DOHH2 (cell line): Measurements from ENCODE around the gene CD52.

Experiments
- EZH2phosphoT487 ChIP-seq: fragments of 200-600 bp; sonication (generic); IDR thresholded peaks from 2 replicates; pipeline ENCODE4 v1.6.1; 2017; ENCODE audit warnings: borderline replicate concordance, mild to moderate bottlenecking, antibody characterized with exemption, low read length, moderate library complexity, mixed read lengths
- TF ChIP-seq, protein P1 (sequence below): fragments of 200-600 bp; sonication (generic); IDR thresholded peaks from one replicate; pipeline ENCODE4 v1.5.1; 2014; ENCODE audit warnings: antibody characterized with exemption, mild to moderate bottlenecking, low read depth, low read length; ENCODE audit not compliant: poor library complexity, severe bottlenecking

DNA sequence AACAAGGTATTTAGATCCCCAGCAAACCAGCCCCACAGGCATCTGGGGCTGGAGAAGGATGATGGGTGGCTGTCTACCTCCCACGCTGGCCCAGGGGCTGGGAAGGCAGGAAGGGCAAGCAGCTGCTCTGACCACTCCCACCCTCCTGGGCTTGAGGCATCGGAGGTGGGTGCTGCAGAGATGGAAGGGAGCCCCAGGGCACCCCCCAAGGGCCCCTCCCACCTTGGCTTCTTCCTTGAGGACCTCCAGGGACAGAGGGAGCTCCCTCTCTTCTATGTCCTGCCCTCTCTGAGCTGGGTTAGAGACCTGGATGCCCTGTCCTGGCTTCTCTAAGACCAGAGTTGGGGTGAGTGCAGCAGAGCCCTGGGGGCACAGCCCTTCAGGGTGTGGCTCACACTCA lies 3.1 kb downstream of the CD52 start:
- TF ChIP-seq, protein P1, sequence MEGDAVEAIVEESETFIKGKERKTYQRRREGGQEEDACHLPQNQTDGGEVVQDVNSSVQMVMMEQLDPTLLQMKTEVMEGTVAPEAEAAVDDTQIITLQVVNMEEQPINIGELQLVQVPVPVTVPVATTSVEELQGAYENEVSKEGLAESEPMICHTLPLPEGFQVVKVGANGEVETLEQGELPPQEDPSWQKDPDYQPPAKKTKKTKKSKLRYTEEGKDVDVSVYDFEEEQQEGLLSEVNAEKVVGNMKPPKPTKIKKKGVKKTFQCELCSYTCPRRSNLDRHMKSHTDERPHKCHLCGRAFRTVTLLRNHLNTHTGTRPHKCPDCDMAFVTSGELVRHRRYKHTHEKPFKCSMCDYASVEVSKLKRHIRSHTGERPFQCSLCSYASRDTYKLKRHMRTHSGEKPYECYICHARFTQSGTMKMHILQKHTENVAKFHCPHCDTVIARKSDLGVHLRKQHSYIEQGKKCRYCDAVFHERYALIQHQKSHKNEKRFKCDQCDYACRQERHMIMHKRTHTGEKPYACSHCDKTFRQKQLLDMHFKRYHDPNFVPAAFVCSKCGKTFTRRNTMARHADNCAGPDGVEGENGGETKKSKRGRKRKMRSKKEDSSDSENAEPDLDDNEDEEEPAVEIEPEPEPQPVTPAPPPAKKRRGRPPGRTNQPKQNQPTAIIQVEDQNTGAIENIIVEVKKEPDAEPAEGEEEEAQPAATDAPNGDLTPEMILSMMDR = no peak
- no peak for TF ChIP-seq EZH2phosphoT487
